ENCODE measurements around the gene CBX6.
"Not testable (repeated sequence)": the region's sequence is repeated elsewhere in the genome, so short reads cannot be mapped to it uniquely, and the experiment has no call there.

The CBX6 gene

GRCh38 chr22:38872172-38872830 is at the start of gene CBX6:
Gene CBX6, minus strand, starts transcription at chr22:38872216. Its CDS starts 26 bp downstream, at chr22:38872190.
- peak; percentile 63 for ATAC-seq
- peak; percentile 98 for DNase-seq

- ATAC-seq = no peak
- no peak for DNase-seq
Observed at GRCh38 chr22:38921806-38922205, 49.8 kb upstream of the CBX6 start.

- no peak for ATAC-seq
- no peak for DNase-seq
Observed at GRCh38 chr22:38921120-38921519, 49.1 kb upstream of the CBX6 start.

- ATAC-seq (no peak), DNase-seq (no peak)
Observed at GRCh38 chr22:38919631-38920190, 47.7 kb upstream of the CBX6 start.

- DNase-seq (no peak), ATAC-seq (no peak)
Observed at GRCh38 chr22:38911434-38911833, 39.4 kb upstream of the CBX6 start.

GRCh38 chr22:38907767-38908166 is 35.8 kb upstream of the CBX6 start:
- no peak for DNase-seq
- ATAC-seq = no peak

- DNase-seq (no peak), ATAC-seq (no peak)
Observed at GRCh38 chr22:38906052-38906451, 34.0 kb upstream of the CBX6 start.

- not testable (repeated sequence) for DNase-seq, ATAC-seq
Observed at GRCh38 chr22:38904052-38904617, 32.1 kb upstream of the CBX6 start.

GRCh38 chr22:38901111-38901641 is 29.2 kb upstream of the CBX6 start:
- DNase-seq (no peak), ATAC-seq (no peak)

GRCh38 chr22:38900677-38901076 is 28.7 kb upstream of the CBX6 start:
- no peak for ATAC-seq
- no peak for DNase-seq

GRCh38 chr22:38891256-38891655 is 19.2 kb upstream of the CBX6 start:
- no peak for DNase-seq

GRCh38 chr22:38890377-38890776 is 18.4 kb upstream of the CBX6 start:
- no peak for DNase-seq
- no peak for ATAC-seq

More at GRCh38 chr22:38891256-38891655, 19.2 kb upstream of the CBX6 start:
- no peak for ATAC-seq

GRCh38 chr22:38886333-38886732 is 14.3 kb upstream of the CBX6 start:
- no peak for DNase-seq
- ATAC-seq = no peak

GRCh38 chr22:38882972-38883622 is 11.1 kb upstream of the CBX6 start:
- ATAC-seq = no peak
- DNase-seq = no peak

- no peak for DNase-seq
- ATAC-seq = no peak
Observed at GRCh38 chr22:38881997-38882879, 10.2 kb upstream of the CBX6 start.

- ATAC-seq (no peak), DNase-seq (no peak)
Observed at GRCh38 chr22:38881464-38881871, 9.5 kb upstream of the CBX6 start.

GRCh38 chr22:38879961-38880360 is 7.9 kb upstream of the CBX6 start:
- DNase-seq (no peak), ATAC-seq (no peak)

- DNase-seq (no peak), ATAC-seq (no peak)
Observed at GRCh38 chr22:38879108-38879729, 7.2 kb upstream of the CBX6 start.

- DNase-seq = no peak
- no peak for ATAC-seq
Observed at GRCh38 chr22:38878001-38878400, 6.0 kb upstream of the CBX6 start.

GRCh38 chr22:38874529-38875222 is 2.7 kb upstream of the CBX6 start:
- DNase-seq (no peak), ATAC-seq (no peak)

All from stimulated activated naive CD8-positive, alpha-beta T cell treated with anti-CD3 and anti-CD28 coated beads, Interleukin-15, Interleukin-2, amounts not matched to agents 100 U/mL and 50 U/mL, for 24 hours (primary cell).